ENCODE data around the gene RHCE. TPM values are rescaled to one million over a fixed set of nuclear protein-coding genes. Genes with fewer than 3 reads are reported as not detected.

The RHCE gene
- total and polyA plus RNA-seq, 2 of the 8 experiments (the other 6 are each of a cell fraction or from before 2014, with no cell fraction given), result 0.23 to 0.50 TPM

DNA sequence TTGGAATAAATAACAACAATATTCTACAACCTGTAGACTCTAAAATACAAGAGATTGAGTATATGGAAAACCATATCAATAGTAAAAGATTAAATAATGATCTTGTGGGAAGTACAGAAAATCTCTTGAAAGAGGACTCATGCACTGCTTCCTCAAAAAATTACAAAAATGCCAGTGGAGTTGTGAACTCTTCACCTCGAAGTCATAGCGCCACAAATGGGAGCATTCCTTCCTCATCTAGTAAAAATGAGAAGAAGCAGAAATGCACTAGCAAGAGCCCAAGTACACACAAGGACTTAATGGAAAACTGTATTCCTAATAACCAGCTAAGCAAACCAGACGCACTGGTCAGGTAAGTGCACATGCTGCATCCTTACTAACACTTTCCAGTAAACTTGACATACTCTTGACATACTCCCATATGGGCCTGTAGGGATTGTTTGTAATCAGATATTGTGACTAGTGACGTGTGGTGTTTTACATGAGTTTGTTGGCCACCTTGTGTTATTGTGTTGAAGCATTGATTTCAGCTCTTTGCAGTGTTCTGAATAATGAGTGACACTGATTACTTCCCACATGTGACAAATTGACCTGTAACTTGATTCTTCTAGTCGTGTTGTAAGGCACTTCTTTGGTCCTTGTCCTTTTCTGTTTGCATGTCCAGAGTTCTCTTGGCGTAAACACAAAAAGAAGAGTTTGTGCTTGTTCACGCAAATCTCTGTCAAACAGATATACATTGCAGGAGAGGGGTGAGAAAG is 38.1 kb upstream of the RHCE start (continued):
- TF ChIP-seq CHD1 (IDR thresholded peaks at IDR 0.05; ENCODE audit: low read depth, low read length) (no peak), NRF1 (IDR thresholded peaks at IDR 0.05; ENCODE audit: low read depth, low read length) (no peak)

Measured in H1 (cell line).